ENCODE results near the gene KCNQ5.
A peak's percentile ranks its signal among the peaks of the same experiment; 100 is the strongest.

The KCNQ5 gene

DNA sequence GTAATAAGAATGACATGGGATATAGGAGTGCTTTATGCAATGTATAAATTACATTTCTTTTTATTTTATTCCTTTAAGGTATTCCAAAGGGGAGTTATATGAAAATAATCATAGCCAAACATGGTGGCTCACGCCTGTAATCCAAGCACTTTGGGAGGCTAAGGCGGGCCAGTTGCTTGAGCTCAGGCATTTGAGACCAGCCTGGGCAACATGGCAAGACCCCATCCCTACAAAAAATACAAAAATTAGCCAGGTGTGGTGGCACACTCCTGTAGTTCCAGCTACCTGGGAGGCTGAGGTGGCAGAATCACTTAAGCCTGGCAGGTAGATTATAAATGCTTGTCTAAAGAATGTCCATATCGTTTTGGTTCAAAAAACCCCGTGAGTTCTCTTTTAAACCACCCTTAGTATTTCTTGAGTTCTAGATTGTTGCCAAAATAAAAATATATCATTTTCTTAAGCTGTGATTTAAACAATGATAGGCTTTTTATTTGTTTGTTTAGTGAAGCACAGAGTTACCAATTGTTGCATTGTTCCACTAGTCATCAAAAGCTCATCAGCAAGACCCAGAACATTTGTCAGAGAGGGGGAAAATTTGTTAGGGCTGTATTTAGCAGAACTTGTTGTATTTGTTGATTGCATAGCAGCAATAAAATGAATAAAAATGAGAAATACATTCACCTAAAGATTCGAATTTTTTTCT lies 457.2 kb downstream of the KCNQ5 start:
- DNase-seq = no peak

DNA sequence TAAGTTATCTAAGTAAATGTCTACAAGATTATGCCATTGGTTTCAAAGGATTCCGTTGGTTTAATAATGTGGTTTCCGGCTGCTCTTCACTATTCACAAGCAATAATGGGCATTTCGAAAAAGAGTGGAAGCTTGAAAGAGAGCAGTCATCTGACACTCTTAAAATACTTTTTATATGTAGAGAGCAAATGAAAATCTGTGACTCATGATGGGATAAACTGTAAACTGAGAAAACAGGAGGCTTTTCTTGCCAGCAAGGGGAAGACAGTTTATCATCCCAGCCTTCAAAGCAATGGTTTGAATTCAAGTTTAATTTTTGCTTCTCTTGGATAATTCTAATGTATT lies 457.7 kb downstream of the KCNQ5 start:
- no peak for DNase-seq

GRCh38 chr6:73079978-73080377 lies 458.1 kb downstream of the KCNQ5 start:
- no peak for DNase-seq

DNA sequence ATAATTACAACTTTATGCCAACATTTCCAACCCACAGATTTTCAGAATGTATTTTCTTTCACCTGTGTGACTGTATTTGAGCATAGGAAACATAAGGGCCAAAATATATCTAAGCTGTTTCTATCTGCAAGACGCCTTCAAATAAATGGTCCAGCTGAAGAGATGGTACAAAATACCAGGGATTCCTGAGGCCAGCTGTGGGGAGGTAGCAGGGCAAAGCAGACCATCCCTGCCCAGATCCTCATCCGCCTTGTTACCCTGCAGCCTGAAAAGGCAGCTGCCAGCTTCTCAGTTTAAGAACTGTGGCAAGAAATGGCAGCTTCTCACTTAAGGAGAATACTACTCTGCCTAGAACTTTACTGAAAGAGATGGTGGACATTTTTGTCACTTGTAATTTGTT lies 460.1 kb downstream of the KCNQ5 start:
- no peak for DNase-seq

DNA sequence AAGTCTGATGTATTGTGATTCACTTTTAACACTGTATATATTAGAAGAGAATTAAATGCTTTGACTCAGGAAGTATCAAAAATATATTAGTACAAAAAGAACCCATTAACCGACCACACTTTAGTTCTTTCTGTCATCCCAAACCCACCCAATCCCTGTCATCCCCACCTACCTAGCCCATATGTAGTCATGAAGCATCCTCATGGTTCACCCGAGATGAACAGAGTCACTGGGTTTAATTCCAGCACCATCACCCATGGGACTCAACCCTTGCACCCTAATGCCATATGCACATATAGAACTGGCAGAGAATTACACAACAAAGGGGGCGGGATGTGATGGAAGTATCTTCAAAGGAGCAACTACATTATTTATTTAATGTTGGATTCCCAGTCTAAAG lies 462.0 kb downstream of the KCNQ5 start:
- no peak for DNase-seq

DNA sequence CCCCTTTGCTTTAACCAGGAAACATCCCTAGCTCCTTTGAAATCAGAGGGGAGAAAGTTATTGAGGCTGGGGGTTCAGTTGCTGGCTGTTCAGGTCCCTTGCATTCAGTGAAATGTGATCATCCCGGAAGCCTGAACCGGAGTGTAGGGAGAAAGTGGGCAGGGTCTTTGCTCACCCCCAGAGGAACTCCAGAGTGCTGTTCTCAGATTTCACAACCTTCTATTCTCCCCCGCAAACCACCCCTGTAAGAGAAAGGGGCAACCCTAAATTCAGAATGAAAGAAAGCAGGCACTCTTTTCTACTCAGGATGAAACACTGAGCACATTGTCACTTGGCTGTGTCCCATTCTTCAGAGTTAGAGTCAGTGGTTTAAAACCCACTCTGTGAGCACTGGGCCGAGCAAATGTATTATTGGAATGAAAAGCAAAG lies 463.6 kb downstream of the KCNQ5 start:
- DNase-seq = no peak

GRCh38 chr6:73086726-73087125 lies 464.9 kb downstream of the KCNQ5 start:
- no peak for DNase-seq

DNA sequence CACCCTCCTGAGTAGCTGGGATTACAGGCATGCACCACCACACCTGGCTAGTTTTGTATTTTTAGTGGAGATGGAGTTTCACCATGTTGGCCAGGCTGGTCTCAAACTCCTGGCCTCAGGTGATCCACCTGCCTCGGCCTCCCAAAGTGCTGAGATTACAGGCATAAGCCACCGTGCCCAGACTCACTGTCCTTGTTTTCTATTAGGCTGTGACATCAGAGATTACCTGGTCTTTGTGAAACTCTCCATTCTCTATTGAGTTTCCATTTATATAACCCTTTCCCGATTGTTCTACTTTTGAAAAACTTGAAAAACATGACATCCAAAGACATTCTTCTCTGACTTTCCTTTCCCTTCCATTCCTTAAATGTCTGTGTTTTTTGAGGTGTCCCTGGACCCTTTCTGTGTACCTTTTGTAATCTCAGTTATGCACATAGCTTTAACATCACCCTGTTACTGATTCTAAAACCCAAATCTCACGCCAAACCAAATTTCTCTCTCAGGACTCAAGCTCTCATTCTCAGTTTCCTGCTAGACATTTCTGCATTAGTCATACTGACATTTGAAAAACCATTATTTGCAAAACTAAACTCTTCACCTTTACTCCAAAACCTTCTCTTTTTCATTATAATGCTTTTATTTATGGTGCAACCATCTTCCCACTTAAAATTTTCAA lies 466.4 kb downstream of the KCNQ5 start:
- no peak for DNase-seq

GRCh38 chr6:73104921-73105320 lies 483.1 kb downstream of the KCNQ5 start:
- DNase-seq = no peak

DNA sequence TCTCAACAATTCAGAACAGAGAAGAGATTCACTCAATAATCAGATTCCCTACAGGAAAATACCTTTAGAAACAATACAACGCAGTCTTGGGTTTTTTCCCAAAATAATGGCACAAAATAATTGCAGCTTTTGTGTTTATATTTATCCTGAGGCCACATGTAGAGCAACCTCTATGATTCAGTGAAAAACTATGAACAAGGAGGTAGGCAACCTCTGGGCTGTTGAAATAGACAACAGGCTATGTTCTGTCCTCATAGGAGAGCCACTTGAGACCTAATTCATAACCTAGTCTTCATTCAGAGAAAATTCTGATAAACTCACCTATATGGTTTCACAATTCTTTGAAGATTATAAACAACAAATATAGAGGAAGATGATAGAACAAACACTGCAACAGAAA lies 485.2 kb downstream of the KCNQ5 start:
- no peak for DNase-seq

DNA sequence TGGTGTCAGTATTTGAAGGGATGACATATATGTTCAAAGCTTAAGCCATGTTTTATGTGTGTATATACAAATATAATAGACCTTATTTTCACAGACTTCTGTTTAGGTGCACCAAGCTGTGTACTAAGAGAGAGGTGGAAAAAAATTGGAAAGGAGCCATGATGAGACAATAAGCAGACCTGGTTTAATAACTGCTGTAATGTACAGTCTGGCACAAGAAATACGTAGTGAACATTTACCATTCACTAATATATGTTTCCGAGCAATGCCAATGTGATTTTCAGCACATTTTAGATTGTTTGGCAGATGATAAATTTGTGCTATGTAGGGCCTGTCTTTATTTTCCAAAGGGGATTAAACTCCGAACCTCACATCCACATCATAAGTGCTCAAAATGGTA lies 487.1 kb downstream of the KCNQ5 start:
- DNase-seq = no peak

GRCh38 chr6:73109659-73110058 lies 487.8 kb downstream of the KCNQ5 start:
- DNase-seq = no peak

DNA sequence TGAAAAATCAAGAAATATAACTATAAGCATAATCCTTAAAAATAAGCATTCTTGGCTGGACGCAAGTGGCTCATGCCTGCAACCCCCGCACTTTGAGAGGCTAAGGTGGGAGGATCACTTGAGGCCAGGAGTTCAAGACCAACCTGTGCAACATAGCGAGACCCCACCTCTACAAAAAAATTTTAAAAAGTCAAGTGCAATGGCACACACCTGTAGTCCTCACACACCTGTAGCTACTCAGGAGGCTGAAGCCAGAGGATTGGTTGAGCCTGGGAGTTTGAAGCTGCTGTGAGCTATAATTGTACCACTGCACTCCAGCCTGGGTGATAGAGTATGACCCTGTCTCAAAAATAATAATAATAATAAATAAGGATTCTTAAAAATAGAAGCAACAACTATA lies 494.5 kb downstream of the KCNQ5 start:
- DNase-seq = no peak

- no peak for DNase-seq
Observed at GRCh38 chr6:73121421-73121993, 499.6 kb downstream of the KCNQ5 start.

- DNase-seq = no peak
Observed at GRCh38 chr6:73123632-73124329, 501.9 kb downstream of the KCNQ5 start.

DNA sequence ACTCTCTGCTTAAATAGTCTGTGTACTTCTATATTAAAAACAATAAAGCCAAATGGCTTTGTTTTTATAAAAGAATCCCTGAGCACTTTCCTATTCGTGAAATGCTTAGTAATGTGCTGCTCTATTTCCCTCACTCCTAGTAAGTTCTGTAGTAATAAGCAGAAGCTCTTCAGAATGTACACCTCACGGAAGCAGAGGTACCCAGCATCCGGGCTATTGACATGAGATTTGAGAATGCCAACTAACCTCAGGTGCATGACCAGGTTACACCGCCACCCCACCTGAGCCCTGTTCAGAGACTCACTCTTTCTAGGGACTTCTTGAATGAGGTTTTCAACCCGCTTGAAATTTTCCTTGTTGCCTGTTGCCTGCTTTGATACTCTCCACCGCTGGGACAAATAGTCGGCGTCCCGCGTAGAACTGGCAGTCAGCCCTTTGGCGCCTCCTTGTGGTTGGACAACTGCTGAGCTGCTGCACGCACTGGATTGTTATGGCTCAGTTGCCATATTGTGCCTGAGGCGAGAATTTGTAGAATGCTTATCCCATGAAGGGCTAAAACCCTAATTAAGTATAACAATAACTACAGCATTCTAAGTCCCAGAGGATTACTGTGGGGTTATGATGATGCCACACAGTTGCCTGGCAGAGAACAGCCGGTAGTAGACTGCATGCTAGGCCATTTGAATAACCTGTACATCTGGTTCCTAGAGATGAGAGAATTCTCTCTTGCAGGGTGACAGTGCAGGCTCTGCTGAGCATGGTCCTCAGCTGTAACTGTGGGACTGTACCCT lies 508.0 kb downstream of the KCNQ5 start:
- peak; percentile 57 for DNase-seq

GRCh38 chr6:73131706-73132105 lies 509.8 kb downstream of the KCNQ5 start:
- DNase-seq = no peak

GRCh38 chr6:73134588-73134987 lies 512.7 kb downstream of the KCNQ5 start:
- no peak for DNase-seq

GRCh38 chr6:73139681-73140383 lies 518.0 kb downstream of the KCNQ5 start:
- no peak for DNase-seq

GRCh38 chr6:73143551-73143950 lies 521.7 kb downstream of the KCNQ5 start:
- DNase-seq = no peak

DNA sequence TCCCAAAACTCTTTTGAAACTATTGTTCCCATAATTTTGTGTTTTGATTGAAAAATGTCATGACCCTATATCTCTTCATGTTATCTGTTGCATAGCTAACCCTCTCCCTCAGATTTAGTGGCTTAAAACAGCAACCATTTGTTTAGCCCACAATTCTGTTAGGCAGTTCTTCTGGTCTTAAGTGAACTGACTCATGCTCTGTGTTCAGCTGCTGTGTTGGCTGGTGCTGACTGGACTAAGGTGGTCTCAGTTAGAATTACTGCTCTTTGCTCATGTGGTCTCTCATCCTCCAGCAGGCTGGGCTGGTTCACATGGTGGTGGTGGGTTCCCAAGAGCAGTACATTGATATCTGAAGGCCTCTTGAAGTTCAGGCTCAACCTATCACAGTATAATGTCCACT lies 522.7 kb downstream of the KCNQ5 start:
- DNase-seq = no peak

DNA sequence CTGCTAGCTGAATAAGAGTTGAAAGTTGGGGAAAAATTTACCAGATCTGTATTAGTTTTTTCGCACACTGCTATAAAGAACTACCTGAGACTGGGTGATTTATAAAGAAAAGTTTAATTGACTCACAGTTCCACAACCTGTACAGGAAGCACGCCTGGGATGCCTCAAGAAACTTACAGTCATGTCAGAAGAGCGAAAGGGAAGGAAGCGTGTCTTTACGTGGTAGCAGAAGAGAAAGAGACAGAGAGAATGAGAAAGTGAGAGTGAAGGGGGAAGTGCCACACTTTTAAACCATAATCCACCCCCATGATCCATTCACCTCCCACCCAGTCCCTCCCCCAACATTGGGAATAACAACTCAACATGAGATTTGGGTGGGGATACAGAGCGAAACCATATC lies 523.8 kb downstream of the KCNQ5 start:
- no peak for DNase-seq

DNA sequence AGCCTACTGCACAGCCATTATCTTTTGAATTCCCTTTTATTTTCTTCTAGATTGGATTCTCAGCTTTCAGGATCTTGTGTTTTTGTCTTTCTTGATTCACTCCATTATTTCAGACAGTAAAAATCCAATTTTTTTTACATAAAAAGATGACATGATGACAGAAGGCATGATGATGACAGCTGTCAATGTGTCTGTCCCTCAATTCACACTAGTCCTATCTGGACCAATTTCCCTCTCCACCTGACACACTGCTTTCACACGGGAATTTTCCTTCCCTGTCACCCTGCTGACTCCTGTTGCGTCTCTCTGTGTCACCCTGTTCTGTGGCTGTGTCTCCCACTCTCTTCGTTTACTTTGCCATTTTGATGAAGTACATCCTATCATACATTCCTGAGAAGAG lies 529.9 kb downstream of the KCNQ5 start:
- DNase-seq = no peak
